ENCODE measurements around the gene PRSS36. TPM values are rescaled to one million over a fixed set of nuclear protein-coding genes. Genes with fewer than 3 reads are reported as not detected.

The PRSS36 gene
- total RNA-seq, 1 experiment from 2014 or later = 0.41 TPM

DNA sequence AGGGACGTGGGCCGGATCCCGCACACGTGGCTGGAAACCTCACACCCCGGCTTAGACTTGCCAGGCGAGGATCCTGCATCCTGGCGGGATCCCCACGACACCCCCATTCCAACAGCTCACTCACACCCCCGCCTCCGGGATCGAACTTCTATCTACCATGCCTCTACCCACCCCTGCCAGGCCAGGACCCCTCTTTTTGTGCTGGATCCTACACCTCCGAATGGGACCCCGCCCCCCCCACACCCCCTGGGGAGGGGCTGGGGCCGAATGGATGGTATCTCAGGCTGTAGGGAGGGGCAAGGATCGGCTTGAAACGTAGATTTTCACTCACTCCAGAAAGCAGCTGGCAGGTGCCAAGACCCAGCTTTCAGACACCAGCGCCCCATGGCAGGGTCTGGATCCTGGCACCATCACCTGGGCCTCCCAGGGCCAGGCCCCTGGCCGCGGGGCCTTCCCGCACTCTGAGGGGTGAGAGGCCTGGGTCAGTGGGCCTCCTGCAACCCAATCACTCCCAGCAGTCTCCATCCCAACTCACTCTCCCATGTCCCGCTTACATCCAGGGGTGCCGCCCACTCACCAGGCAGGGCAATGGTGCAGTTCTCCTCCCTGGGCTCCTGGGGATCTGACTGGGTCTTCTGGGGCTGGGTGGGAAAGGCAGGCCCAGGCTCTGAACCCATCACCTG lies 6.7 kb downstream of the PRSS36 start:
- H3K27ac ChIP-seq (ENCODE audit: low read depth, low read length, poor library complexity, severe bottlenecking) = peak overlapping the region; percentile 69
- intact Hi-C loops (cut with micrococcal nuclease; ENCODE audit: unreplicated experiment) = loop anchor here (2.0 to 10.0 kb wide), 3 partner anchors 26 to 188 kb away; partner anchors contain the start of genes KAT8 and SETD1A
- no TSS peak for BruUV-seq (replicated peaks)
- DNase-seq (ENCODE audit: low spot score) = no peak
- CTCF ChIA-PET = interaction anchor here (0.5 to 1.6 kb wide), 8 partner anchors 8 to 449 kb away, joined by 3 to 16 read pairs (median 6); partner anchors contain the start of genes HSD3B7, KAT8, ZNF646 and ZNF668
- no peaks in the 10 kb centered on the region for H3K9me3 ChIP-seq (ENCODE audit: low read depth, low read length, poor library complexity, severe bottlenecking)
- TF ChIP-seq EZH2 (IDR thresholded peaks at IDR 0.05; ENCODE audit: borderline replicate concordance, low read depth, low read length, poor library complexity, severe bottlenecking) = no peak
- TF ChIP-seq, protein P1, sequence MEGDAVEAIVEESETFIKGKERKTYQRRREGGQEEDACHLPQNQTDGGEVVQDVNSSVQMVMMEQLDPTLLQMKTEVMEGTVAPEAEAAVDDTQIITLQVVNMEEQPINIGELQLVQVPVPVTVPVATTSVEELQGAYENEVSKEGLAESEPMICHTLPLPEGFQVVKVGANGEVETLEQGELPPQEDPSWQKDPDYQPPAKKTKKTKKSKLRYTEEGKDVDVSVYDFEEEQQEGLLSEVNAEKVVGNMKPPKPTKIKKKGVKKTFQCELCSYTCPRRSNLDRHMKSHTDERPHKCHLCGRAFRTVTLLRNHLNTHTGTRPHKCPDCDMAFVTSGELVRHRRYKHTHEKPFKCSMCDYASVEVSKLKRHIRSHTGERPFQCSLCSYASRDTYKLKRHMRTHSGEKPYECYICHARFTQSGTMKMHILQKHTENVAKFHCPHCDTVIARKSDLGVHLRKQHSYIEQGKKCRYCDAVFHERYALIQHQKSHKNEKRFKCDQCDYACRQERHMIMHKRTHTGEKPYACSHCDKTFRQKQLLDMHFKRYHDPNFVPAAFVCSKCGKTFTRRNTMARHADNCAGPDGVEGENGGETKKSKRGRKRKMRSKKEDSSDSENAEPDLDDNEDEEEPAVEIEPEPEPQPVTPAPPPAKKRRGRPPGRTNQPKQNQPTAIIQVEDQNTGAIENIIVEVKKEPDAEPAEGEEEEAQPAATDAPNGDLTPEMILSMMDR (conservative IDR thresholded peaks at IDR 0.05; ENCODE audit: low read depth, low read length) = no peak
- POLR2A ChIA-PET (ENCODE audit: low non-redundant PET) = interaction anchor here (1.4 kb wide), 1 partner anchor 37 kb away, joined by 8 read pairs; the partner anchor contains the start of gene FUS
- H3K36me3 ChIP-seq (ENCODE audit: insufficient read depth, low read length, poor library complexity, severe bottlenecking) = no peaks in the 10 kb centered on the region
- H3K27me3 ChIP-seq (replicated peaks; ENCODE audit: insufficient read depth, low read depth, low read length, poor library complexity) = no peaks in the 10 kb centered on the region
- H3K4me1 ChIP-seq (ENCODE audit: insufficient read depth, low read length, poor library complexity, severe bottlenecking) = peaks cover 11% of the 10 kb centered on the region
- peak overlapping the region; percentile 45 for H3K4me3 ChIP-seq (ENCODE audit: low read depth, low read length, poor library complexity, severe bottlenecking)

DNA sequence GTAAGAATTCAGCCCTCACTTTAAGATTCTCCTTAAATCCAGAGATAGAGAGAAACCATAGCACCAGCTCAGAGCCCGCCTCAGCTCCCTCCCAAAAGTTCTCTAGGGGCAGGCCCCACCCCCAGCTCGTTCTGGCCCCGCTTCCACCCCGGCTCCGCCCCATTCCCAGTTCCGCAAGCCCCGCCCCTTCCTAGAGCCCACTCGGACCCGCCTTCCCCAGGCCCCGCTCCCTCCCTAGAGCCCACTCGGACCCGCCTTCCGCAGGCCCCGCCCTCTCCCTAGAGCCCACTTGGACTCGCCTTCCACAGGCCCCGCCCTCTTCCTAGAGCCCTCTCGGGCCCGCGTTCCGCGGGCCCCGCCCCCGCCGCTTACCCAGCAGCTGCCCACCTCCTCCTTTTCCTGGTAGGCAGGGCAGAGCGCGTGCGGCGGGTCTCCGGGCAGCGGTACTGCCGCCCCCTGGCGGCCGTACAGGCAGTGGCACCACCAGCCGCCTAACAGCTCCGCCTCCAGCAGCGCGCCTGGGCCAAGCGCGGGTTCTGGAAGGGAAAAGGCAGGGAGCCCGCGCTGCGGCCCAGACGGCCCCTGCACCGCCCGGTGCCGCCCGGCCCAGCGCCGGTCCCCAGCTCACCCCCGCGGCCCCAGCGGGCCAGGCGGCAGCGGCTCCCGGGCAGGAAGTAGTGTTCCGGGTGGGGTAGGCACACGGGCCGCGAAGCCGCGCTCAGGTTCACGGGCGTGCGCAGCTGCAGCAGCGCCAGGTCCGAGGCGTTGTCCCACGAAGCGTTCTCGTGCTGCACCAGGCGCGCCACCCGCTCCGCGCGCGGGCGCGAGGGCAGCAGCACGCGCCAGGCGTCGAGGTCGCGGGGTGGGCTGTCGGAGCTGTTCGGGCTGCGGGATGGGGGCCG lies 7.5 kb downstream of the PRSS36 start:
- peaks cover 11% of the 10 kb centered on the region for H3K4me1 ChIP-seq (ENCODE audit: insufficient read depth, low read length, poor library complexity, severe bottlenecking)
- peak overlapping the region; percentile 75 for H3K27ac ChIP-seq (ENCODE audit: low read depth, low read length, poor library complexity, severe bottlenecking)
- peak overlapping the region; percentile 45 for H3K4me3 ChIP-seq (ENCODE audit: low read depth, low read length, poor library complexity, severe bottlenecking)
- no peaks in the 10 kb centered on the region for H3K36me3 ChIP-seq (ENCODE audit: insufficient read depth, low read length, poor library complexity, severe bottlenecking)
- CTCF ChIA-PET = interaction anchor here (0.6 to 1.6 kb wide), 12 partner anchors 25 to 448 kb away, joined by 3 to 16 read pairs (median 3); partner anchors contain the start of genes HSD3B7, KAT8, ZNF646 and ZNF668
- no peaks in the 10 kb centered on the region for H3K9me3 ChIP-seq (ENCODE audit: low read depth, low read length, poor library complexity, severe bottlenecking)
- POLR2A ChIA-PET (ENCODE audit: low non-redundant PET) = interaction anchor here (0.6 to 1.4 kb wide), 7 partner anchors 13 to 1077 kb away, joined by 3 to 23 read pairs (median 5); partner anchors contain the start of genes ALDOA, ARMC5, FUS and KAT8
- no peaks in the 10 kb centered on the region for H3K27me3 ChIP-seq (replicated peaks; ENCODE audit: insufficient read depth, low read depth, low read length, poor library complexity)
- intact Hi-C loops (cut with micrococcal nuclease; ENCODE audit: unreplicated experiment) = loop anchor here (1.0 to 10.0 kb wide), 4 partner anchors 26 to 188 kb away; partner anchors contain the start of genes KAT8, SETD1A, ZNF646 and ZNF668
- TF ChIP-seq, protein P1 (conservative IDR thresholded peaks at IDR 0.05; ENCODE audit: low read depth, low read length) = peak; percentile 97
- TF ChIP-seq EZH2 (IDR thresholded peaks at IDR 0.05; ENCODE audit: borderline replicate concordance, low read depth, low read length, poor library complexity, severe bottlenecking) = no peak
- no TSS peak for BruUV-seq (replicated peaks)
- peak; percentile 99 for DNase-seq (ENCODE audit: low spot score)

Data from A673 (cell line).